ENCODE results near the gene SLC9A3.

Gene SLC9A3

DNA sequence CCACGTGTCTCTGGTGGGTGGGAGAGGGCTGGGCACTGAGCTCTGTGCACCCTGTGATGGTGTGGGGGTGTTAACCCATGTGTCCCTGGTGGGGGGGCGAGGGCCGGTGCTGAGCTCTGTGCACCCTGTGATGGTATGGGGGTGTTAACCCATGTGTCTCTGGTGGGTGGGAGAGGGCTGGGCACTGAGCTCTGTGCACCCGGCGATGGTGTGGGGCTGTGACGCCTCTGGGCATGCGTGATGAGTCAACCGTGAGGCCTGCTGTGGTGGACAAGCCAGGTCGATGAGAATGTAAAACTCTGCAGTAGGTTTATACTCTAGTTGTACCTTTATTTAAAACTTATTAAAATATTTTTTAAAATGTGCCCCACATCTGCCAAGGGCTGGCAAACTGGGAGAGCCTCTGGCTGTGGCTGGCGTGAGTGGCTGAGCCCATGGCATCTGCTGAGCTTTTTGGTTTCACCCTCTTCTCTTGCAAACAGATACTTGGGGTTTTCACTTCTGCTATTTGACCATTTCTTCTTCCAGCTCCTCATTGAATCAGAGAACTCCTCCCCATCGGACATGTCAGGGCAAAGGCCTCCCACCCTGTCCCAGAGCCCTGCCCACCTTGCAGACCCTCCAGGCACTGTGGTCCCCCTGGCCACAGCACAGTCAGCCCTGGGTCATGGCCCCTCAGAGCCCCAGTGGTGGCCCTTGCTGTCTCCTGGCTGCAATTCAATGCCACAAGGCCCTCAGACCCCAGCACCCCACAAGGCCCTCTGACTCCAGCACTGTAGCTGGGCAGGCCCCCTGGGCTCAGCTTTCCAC lies 99.7 kb downstream of the SLC9A3 start:
- DNase-seq: no peak

GRCh38 chr5:423626-424261 lies 100.5 kb downstream of the SLC9A3 start:
- no peak for DNase-seq

DNA sequence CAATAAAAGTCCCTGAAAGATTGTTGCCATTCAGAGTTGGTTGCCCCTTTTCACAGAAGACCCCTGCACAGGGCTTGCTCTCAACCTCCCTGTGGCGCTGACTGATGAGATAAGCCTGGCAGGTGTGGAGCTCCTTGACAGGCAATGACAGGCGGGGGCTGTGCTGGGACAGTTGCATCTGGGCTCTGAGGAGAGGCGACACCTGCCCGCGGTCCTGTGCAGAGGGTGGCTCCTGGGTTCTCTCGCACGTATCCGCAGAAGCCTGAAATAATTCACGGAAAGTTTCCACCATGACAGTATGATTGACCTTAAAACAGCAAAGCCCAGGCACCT lies 101.0 kb downstream of the SLC9A3 start:
- no peak for DNase-seq

DNA sequence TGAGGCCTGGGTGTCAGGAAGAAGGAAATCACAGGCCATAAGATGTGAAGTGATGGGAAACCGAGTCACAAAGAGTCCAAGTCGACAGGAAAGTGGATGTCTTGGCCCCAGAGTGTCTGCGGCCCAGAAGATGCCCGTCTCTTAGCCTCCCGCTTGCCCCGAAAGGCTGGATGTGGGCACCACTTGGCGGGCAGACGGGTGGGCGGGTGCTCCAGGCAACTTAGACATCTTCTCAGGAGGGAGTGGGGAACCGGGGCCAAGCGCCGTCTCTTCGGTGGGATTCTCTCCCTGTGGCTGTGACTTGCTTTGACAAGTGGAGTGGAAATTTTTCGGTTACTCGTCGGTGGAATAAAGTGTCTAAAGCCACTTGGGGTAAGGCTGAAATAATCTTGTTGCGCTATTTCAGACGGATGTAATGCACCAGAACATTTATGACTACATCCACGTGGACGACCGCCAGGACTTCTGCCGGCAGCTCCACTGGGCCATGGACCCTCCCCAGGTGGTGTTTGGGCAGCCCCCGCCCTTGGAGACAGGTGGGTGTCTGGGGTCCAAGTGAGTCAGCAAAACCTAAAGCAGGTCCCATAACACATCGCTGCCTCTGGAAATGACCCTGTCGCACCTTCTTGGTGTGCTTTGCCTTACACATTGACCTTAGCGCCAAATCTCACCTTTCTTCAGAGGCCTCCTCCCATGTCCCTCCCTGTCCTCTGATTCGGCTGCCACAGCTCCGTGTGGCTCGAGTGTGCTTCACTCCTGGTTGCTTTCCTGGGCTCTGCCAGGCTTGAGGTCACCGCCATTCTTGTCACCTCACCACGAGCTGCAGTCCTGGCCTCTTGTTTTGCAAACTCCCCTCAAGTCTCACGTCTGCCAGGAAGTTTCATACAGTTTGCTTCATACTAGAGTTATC lies 101.7 kb downstream of the SLC9A3 start:
- DNase-seq: no peak

DNA sequence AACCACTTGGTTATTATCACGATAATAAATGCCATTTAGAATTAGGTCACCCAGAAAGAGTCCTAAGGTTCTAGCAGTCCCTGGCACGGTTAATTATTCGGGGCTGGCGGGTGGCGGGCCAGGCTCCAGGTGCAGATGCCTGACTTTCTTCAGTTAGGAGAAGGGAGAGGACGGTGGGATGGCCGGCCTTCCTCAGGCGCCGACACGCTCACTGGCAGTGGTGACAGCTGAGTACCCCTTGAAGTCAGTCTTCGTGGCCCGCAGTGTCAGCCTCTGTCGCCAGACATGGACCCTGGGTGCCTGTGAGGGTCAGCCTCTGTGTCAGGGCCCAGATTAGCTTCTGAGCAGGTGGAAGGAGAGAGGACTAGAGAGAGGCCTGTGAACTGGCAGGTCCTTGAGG lies 102.3 kb downstream of the SLC9A3 start:
- DNase-seq: no peak

DNA sequence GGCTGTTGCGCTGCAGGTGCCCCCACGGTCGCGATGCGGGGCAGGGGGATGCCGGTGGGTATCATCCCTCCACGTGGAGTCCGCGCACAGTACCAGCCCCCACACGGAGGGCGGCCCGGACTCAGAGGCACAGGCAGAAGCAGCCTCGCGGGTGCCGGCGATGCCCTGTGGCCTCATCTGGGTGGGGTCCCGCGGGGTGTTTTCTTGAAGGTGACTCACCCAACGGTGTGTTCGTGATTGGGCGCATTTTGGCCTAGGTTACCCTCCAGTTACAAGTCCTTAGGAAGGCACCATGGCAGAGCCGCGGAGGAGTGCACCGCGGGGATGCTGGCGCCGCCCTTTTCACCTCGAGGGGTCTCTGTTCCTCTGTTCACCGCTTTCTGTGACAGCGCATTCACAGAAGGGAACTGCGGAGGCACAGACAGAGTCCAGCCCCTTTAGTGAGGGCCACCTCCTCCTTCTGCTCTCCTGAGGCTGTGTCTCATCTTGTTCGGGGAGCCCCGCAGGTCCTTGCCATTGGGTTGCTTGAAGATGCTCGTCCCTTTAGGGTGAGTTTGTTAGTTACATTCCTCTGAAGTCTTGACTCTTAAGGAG lies 102.9 kb downstream of the SLC9A3 start:
- no peak for DNase-seq

- no peak for DNase-seq
Measured at GRCh38 chr5:420632-421286, 103.5 kb downstream of the SLC9A3 start.
